HG02763 (cell line): ENCODE measurements around the gene PRDM10.
"Not testable (repeated sequence)": the region's sequence is repeated elsewhere in the genome, so short reads cannot be mapped to it uniquely, and the experiment has no call there.

Source experiments
- ATAC-seq: cut with Tn5 transposase; IDR thresholded peaks from one replicate; pipeline ENCODE4 v1.9.1; 2021; ENCODE audit warnings: mild to moderate bottlenecking, moderate library complexity; ENCODE audit not compliant: unreplicated experiment

Gene PRDM10

DNA sequence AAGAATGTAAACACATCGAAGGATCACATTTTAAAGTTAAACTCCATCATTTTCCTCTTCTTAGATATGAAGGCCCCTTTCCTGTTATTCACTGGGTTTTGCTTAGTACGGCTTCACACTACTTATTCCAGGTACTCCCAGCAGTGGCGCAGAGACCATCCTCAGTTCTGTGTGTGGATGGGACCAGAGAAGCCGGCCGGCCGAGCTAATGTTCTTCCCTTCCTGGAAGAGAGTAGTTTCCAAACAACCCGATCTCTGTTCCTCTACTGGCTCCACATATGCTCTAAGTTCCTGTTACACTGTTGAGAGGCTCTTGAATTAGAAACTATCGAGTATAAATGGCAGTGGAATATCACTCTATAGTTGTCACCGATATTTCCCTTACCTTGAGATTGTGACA lies 106.6 kb downstream of the PRDM10 start:
- ATAC-seq: no peak

- peak; percentile 94 for ATAC-seq
Measured at GRCh38 chr11:129895126-129896041, 107.3 kb downstream of the PRDM10 start, which contains the start of gene NFRKB. Gene NFRKB (minus strand): TSS chr11:129895578. CDS start chr11:129892849, 2,729 bp downstream.

DNA sequence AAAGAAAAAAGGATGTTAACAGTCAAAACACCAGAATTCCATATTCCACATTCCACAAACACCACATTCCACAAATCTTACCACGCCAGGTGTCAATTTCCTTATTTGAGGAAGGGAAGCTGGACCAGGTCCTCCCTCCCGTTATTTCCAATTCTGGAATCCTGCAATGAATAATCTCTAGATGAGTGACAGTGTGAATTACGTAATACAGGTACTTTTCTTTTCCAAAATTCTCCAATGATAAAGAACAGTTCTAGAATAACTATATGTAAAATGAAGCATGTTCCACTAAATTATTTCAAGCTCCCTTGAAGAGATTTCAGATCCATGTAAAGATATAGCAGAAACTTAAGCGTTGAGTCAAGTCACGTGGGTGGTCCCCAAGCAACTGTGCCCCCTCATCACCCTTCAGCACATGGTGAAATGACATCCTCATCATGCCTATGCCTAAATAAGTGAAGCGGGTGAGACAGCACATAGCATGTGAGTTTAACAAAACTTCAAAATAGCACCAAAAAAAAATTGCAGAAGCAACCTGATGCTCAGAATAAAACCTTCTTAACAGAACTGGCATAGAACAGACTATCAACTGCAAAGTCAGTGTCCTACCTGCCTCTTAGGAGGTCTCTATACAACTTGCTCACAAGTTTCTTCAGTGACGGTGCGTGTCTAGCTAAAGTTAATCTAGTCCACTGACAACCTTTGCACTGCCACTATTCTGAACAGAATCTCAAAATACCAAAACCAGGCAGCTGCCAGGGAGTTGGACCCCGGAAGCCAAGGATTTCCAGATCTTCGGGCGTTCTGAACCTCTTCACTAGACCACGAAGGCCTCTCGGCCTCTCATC lies 108.1 kb downstream of the PRDM10 start:
- peak; percentile 29 for ATAC-seq

DNA sequence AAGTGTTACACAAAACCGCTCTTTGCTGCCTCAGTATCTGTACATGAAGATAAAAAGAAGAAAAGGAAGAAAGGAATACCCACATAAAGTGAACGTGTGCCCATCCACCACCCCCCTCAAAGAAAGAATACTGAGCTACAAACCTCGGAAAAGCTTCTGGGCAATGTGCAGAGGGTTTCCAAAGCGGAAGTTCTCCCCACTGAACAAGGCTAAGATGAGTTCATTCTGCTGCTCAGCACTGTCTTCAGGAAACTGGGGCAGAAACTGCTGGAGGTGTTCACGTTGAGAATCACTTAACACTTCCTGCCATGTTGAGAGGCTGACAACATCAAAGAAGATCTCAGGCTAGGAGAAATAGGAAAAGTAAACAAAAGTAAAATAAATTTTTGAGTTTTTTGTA lies 114.2 kb downstream of the PRDM10 start:
- ATAC-seq: no peak

- no peak for ATAC-seq
Measured at GRCh38 chr11:129885381-129885780, 117.3 kb downstream of the PRDM10 start.

- ATAC-seq: no peak
Measured at GRCh38 chr11:129884581-129884980, 118.1 kb downstream of the PRDM10 start.

- no peak for ATAC-seq
Measured at GRCh38 chr11:129881570-129882170, 121.0 kb downstream of the PRDM10 start.

GRCh38 chr11:129880311-129880710 lies 122.3 kb downstream of the PRDM10 start:
- ATAC-seq: no peak

- ATAC-seq: no peak
Measured at GRCh38 chr11:129871914-129872313, 130.7 kb downstream of the PRDM10 start.

GRCh38 chr11:129868626-129869025 lies 134.0 kb downstream of the PRDM10 start:
- ATAC-seq: not testable (repeated sequence)

GRCh38 chr11:129866311-129866710 lies 136.3 kb downstream of the PRDM10 start:
- ATAC-seq: no peak

DNA sequence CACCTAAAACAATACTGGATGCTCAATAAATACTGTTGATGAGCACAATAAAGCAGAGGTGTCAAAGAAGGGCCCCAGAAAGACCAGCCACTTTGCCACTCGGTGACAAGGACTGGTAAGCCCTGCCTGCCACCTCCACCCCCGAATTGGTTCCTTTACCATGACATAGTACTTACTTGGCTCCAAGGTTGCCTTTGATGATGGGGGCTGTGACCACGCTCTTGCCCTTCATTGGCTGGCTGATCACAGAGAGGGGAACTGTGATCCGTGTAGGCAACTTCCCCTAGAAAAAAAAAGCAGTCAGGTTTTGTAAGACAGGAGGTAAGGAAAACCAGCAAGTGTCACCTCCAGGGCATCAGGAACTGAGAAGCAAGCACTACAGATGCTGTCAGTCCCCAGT lies 136.9 kb downstream of the PRDM10 start:
- ATAC-seq: no peak

DNA sequence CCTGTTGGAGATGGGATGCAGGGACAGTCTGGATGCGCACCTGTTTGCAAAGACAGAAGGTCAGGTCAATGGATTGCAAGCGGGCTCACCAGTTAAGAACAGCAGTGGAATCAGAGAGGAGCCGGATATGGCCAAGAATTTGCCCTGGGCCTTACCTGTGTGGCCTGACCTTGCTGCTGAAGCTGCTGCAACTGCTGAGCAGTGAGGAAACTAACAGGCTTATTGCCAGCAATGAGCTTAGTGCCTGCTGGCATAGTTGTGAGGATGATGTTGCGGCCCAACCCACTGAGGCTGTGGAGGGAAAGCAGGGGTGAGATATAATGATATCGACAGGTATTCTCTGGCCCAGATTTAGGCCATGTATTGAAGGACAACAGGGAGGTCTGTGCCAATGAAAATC lies 137.8 kb downstream of the PRDM10 start:
- no peak for ATAC-seq

DNA sequence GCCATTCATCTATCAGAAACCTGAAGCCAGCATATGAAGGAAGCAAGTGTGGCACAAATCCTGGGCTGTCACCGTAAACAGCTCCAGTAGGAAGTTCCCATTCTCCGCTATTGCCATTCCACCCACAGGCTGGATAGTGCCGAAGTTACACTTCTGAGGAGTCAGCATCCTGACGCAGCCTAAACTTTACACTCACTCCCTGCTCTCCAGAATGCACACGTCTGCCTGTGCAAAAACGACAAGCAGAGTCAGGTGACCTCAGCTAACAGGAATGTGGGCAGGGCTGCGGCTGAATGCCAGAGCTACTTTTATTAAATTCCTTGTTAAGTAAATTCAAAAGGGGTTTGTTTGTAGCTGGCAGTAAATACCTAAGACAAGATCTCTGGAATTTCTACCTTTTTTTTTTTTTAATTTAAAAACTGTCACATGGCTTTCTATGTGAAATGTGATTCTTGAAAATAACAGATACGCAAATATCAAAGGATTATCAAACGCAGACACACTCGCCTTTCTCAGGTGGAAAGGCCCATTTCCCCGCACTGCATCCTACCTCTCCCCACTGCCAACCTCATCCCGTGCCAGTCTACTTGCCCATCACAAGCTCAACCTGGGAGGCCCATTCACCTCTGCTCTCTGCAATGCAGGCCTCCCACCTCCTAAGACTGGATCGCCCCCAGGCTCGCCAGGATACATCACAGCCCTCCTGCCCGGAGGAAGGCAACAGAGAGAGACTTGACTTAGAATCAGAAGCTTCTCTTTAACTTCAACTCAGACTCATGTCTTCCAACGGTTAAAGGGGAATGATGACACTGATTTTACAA lies 140.7 kb downstream of the PRDM10 start:
- ATAC-seq: no peak

- ATAC-seq: no peak
Measured at GRCh38 chr11:129856036-129856435, 146.6 kb downstream of the PRDM10 start.

DNA sequence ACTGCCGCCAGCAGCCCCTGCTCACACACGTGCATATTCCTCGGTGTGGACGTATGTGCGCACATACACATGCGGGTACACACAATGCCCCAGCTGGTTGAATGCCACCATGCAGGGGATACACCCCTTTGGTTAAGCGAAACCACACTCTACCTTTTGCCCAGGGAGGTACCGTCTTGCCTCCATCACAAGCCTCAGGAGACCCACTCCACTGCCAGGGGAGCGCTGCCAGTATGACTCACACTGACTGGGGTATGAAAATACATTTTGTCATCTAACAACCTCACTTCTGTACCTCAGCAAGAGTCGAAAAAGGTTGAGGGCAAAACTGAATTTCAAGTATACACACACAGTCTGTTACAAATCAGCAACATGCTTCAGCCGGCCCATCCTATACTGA lies 147.5 kb downstream of the PRDM10 start:
- ATAC-seq: no peak

GRCh38 chr11:129854232-129854805 lies 148.3 kb downstream of the PRDM10 start:
- ATAC-seq: no peak

- no peak for ATAC-seq
Measured at GRCh38 chr11:129853518-129854231, 149.0 kb downstream of the PRDM10 start.

GRCh38 chr11:129852125-129852740 lies 150.4 kb downstream of the PRDM10 start:
- no peak for ATAC-seq
